Cardiac septum (tissue), 1 donor: ENCODE results near the gene OR2T11. TPM values are rescaled to one million over a fixed set of nuclear protein-coding genes. Genes with fewer than 3 reads are reported as not detected.

Source experiments
- total RNA-seq: library from RNA; stranded (reverse); fragmentation: NEBNext Ultra II Directional; extraction: Animal tissue kit (Norgen Biotek cat#: 25700); gene quantifications from one replicate; pipeline ENCODE4 v1.2.1, GENCODE V29; 2021
- donor health status: DM: no; HTN: no; CAD: no.

The OR2T11 gene
- total RNA-seq, 1 donor from 2014 or later, result not detected

Other genes starting within 250 kb of the OR2T11 start
- gene OR2T1, start 232.0 kb downstream of the OR2T11 start, total RNA-seq, result not detected
- not detected for gene OR2T2, start 189.5 kb downstream of the OR2T11 start, total RNA-seq
- not detected for gene OR2T3, start 161.7 kb downstream of the OR2T11 start, total RNA-seq
- not detected for gene OR2T5, start 146.5 kb downstream of the OR2T11 start, total RNA-seq
- gene OR2G6, start 127.0 kb downstream of the OR2T11 start, total RNA-seq, result not detected
- gene OR2T29, start 72.3 kb downstream of the OR2T11 start, total RNA-seq, result not detected
- not detected for gene OR2T34, start 60.3 kb downstream of the OR2T11 start, total RNA-seq
- gene OR2T10, start 37.4 kb downstream of the OR2T11 start, total RNA-seq, result not detected
- not detected for gene OR2T35, start 10.2 kb upstream of the OR2T11 start, total RNA-seq
- gene OR2T27, start 20.4 kb upstream of the OR2T11 start, total RNA-seq, result not detected
- not detected for gene OR14I1, start 67.7 kb upstream of the OR2T11 start, total RNA-seq
- not detected for gene LYPD8, start 120.7 kb upstream of the OR2T11 start, total RNA-seq
- 25.1 TPM for gene SH3BP5L, start 190.8 kb upstream of the OR2T11 start, total RNA-seq
- 40.7 TPM for gene ZNF672, start 203.1 kb upstream of the OR2T11 start, total RNA-seq
- 18.1 TPM for gene ZNF692, start 224.0 kb upstream of the OR2T11 start, total RNA-seq